ENCODE results near the gene KRT40.

Gene KRT40

GRCh38 chr17:40997361-40997760 lies 13.2 kb upstream of the KRT40 start:
- DNase-seq (ENCODE audit: low read depth in 2 of 2), result no peak

- no peak for DNase-seq (ENCODE audit: low read depth in 2 of 2)
Measured at GRCh38 chr17:40996829-40997228, 12.7 kb upstream of the KRT40 start.

GRCh38 chr17:40995116-40995515 lies 11.0 kb upstream of the KRT40 start:
- DNase-seq (ENCODE audit: low read depth in 2 of 2), result no peak

- DNase-seq (ENCODE audit: low read depth in 2 of 2), result no peak
Measured at GRCh38 chr17:40993839-40994238, 9.7 kb upstream of the KRT40 start, which contains the start of gene KRTAP3-3. KRTAP3-3 (minus strand) TSS chr17:40994164; CDS start chr17:40994097, 67 bp downstream.

- DNase-seq (ENCODE audit: low read depth in 2 of 2), result no peak
Measured at GRCh38 chr17:40993084-40993483, 9.0 kb upstream of the KRT40 start.

GRCh38 chr17:40992666-40993065 lies 8.5 kb upstream of the KRT40 start:
- no peak for DNase-seq (ENCODE audit: low read depth in 2 of 2)

GRCh38 chr17:40986920-40987319 lies 2.8 kb upstream of the KRT40 start:
- DNase-seq (ENCODE audit: low read depth in 2 of 2), result no peak

- DNase-seq (ENCODE audit: low read depth in 2 of 2), result no peak
Measured at GRCh38 chr17:40981115-40981514, 3.0 kb downstream of the KRT40 start.

- no peak for DNase-seq (ENCODE audit: low read depth in 2 of 2)
Measured at GRCh38 chr17:40980596-40980995, 3.5 kb downstream of the KRT40 start.

GRCh38 chr17:40980117-40980516 lies 4.0 kb downstream of the KRT40 start:
- no peak for DNase-seq (ENCODE audit: low read depth in 2 of 2)

GRCh38 chr17:40978575-40979151 lies 5.5 kb downstream of the KRT40 start:
- no peak for DNase-seq (ENCODE audit: low read depth in 2 of 2)

GRCh38 chr17:40975516-40975915 lies 8.6 kb downstream of the KRT40 start:
- no peak for DNase-seq (ENCODE audit: low read depth in 2 of 2)

- no peak for DNase-seq (ENCODE audit: low read depth in 2 of 2)
Measured at GRCh38 chr17:40974366-40974765, 9.8 kb downstream of the KRT40 start.

GRCh38 chr17:40967582-40967981 lies 16.5 kb downstream of the KRT40 start:
- DNase-seq (ENCODE audit: low read depth in 2 of 2), result no peak

GRCh38 chr17:40966848-40967247 lies 17.3 kb downstream of the KRT40 start, which contains the start of gene KRT39:
KRT39 (minus strand) TSS chr17:40966948; CDS start chr17:40966856, 92 bp downstream.
- no peak for DNase-seq (ENCODE audit: low read depth in 2 of 2)

GRCh38 chr17:40963838-40964237 lies 20.3 kb downstream of the KRT40 start:
- DNase-seq (ENCODE audit: low read depth in 2 of 2), result no peak

- no peak for DNase-seq (ENCODE audit: low read depth in 2 of 2)
Measured at GRCh38 chr17:40962059-40962561, 22.0 kb downstream of the KRT40 start.

- DNase-seq (ENCODE audit: low read depth in 2 of 2), result no peak
Measured at GRCh38 chr17:40961591-40961990, 22.5 kb downstream of the KRT40 start.

GRCh38 chr17:40960144-40960543 lies 24.0 kb downstream of the KRT40 start:
- DNase-seq (ENCODE audit: low read depth in 2 of 2), result no peak

- DNase-seq (ENCODE audit: low read depth in 2 of 2), result no peak
Measured at GRCh38 chr17:40958086-40958953, 25.8 kb downstream of the KRT40 start.

GRCh38 chr17:40956401-40957254 lies 27.5 kb downstream of the KRT40 start:
- no peak for DNase-seq (ENCODE audit: low read depth in 2 of 2)

GRCh38 chr17:40953881-40954280 lies 30.2 kb downstream of the KRT40 start:
- no peak for DNase-seq (ENCODE audit: low read depth in 2 of 2)

All from stimulated activated CD8-positive, alpha-beta memory T cell treated with anti-CD3 and anti-CD28 coated beads, Interleukin-2, amount 100 ng/mL, for 1 hour (primary cell).